Measurements from ENCODE around the gene ANO4.

DNA sequence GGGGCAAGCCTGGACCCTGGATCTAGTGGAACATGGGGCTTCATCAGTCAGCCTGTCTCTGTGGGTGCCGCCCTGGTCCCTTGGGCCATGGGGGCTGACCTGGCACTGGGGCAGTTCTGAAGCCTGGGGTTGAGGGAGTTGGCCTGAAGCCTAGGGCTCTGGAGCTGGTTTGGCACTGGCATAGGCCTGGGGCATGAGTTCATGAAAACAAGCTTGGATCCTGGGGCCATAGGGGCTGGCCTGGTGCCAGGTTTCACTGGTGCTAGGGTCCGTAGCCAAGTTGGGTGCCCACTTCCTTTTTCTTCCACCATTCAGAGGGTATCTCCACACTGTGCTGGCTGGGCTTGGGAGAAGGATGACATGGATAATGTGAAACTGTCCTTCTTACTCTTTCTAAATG, 26.6 kb upstream of the ANO4 start:
- TF ChIP-seq, protein P1, sequence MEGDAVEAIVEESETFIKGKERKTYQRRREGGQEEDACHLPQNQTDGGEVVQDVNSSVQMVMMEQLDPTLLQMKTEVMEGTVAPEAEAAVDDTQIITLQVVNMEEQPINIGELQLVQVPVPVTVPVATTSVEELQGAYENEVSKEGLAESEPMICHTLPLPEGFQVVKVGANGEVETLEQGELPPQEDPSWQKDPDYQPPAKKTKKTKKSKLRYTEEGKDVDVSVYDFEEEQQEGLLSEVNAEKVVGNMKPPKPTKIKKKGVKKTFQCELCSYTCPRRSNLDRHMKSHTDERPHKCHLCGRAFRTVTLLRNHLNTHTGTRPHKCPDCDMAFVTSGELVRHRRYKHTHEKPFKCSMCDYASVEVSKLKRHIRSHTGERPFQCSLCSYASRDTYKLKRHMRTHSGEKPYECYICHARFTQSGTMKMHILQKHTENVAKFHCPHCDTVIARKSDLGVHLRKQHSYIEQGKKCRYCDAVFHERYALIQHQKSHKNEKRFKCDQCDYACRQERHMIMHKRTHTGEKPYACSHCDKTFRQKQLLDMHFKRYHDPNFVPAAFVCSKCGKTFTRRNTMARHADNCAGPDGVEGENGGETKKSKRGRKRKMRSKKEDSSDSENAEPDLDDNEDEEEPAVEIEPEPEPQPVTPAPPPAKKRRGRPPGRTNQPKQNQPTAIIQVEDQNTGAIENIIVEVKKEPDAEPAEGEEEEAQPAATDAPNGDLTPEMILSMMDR (IDR thresholded peaks at IDR 0.05): no peak
- no peak for TF ChIP-seq POLR2A (IDR thresholded peaks at IDR 0.05)
- TF ChIP-seq EP300 (IDR thresholded peaks at IDR 0.05): no peak

Data from ovary (tissue), 3 donors.